ENCODE data around the gene PLPP1.

The PLPP1 gene

GRCh38 chr5:55451976-55452375, 82.8 kb downstream of the PLPP1 start:
- Histone ChIP-seq H3K27ac (no peak overlapping the region), H3K36me3 (no peaks in the 10 kb centered on the region), H3K4me3 (ENCODE audit: low read depth in 1 of 2, low read length in 1 of 2) (no peak overlapping the region), H3K4me1 (ENCODE audit: control insufficient read depth in 1 of 2, insufficient read depth in 1 of 2, low read depth in 1 of 2, low read length in 1 of 2) (no peaks in the 10 kb centered on the region), H3K27me3 (no peaks in the 10 kb centered on the region), H3K9me3 (no peaks in the 10 kb centered on the region)
- no peak for TF ChIP-seq CTCF (IDR thresholded peaks at IDR 0.05)

GRCh38 chr5:55450050-55450765, 84.6 kb downstream of the PLPP1 start:
- no peak overlapping the region for H3K27ac ChIP-seq
- peaks cover 4% of the 10 kb centered on the region for H3K27me3 ChIP-seq
- H3K4me3 ChIP-seq (ENCODE audit: low read depth in 1 of 2, low read length in 1 of 2) = no peak overlapping the region
- no peak for TF ChIP-seq CTCF (IDR thresholded peaks at IDR 0.05)
- H3K9me3 ChIP-seq = no peaks in the 10 kb centered on the region
- no peaks in the 10 kb centered on the region for H3K4me1 ChIP-seq (ENCODE audit: control insufficient read depth in 1 of 2, insufficient read depth in 1 of 2, low read depth in 1 of 2, low read length in 1 of 2)
- H3K36me3 ChIP-seq = no peaks in the 10 kb centered on the region

GRCh38 chr5:55446640-55447351, 88.0 kb downstream of the PLPP1 start:
- no peaks in the 10 kb centered on the region for H3K36me3 ChIP-seq
- H3K4me3 ChIP-seq (ENCODE audit: low read depth in 1 of 2, low read length in 1 of 2) = no peak overlapping the region
- no peak for TF ChIP-seq CTCF (IDR thresholded peaks at IDR 0.05)
- H3K9me3 ChIP-seq = no peaks in the 10 kb centered on the region
- H3K4me1 ChIP-seq (ENCODE audit: control insufficient read depth in 1 of 2, insufficient read depth in 1 of 2, low read depth in 1 of 2, low read length in 1 of 2) = no peaks in the 10 kb centered on the region
- peaks cover 4% of the 10 kb centered on the region for H3K27me3 ChIP-seq
- H3K27ac ChIP-seq = no peak overlapping the region

GRCh38 chr5:55445791-55446190, 89.0 kb downstream of the PLPP1 start:
- H3K9me3 ChIP-seq = no peaks in the 10 kb centered on the region
- TF ChIP-seq CTCF (IDR thresholded peaks at IDR 0.05) = no peak
- H3K4me3 ChIP-seq (ENCODE audit: low read depth in 1 of 2, low read length in 1 of 2) = no peak overlapping the region
- H3K27ac ChIP-seq = no peak overlapping the region
- H3K4me1 ChIP-seq (ENCODE audit: control insufficient read depth in 1 of 2, insufficient read depth in 1 of 2, low read depth in 1 of 2, low read length in 1 of 2) = no peaks in the 10 kb centered on the region
- H3K27me3 ChIP-seq = peaks cover 11% of the 10 kb centered on the region
- H3K36me3 ChIP-seq = no peaks in the 10 kb centered on the region

GRCh38 chr5:55441954-55442353, 92.8 kb downstream of the PLPP1 start:
- no peaks in the 10 kb centered on the region for H3K4me1 ChIP-seq (ENCODE audit: control insufficient read depth in 1 of 2, insufficient read depth in 1 of 2, low read depth in 1 of 2, low read length in 1 of 2)
- no peak overlapping the region for H3K27ac ChIP-seq
- no peaks in the 10 kb centered on the region for H3K9me3 ChIP-seq
- TF ChIP-seq CTCF (IDR thresholded peaks at IDR 0.05) = no peak
- H3K27me3 ChIP-seq = peaks cover 13% of the 10 kb centered on the region
- H3K4me3 ChIP-seq (ENCODE audit: low read depth in 1 of 2, low read length in 1 of 2) = no peak overlapping the region
- no peaks in the 10 kb centered on the region for H3K36me3 ChIP-seq
